Lung (tissue), 12 donors: ENCODE results near the gene KRTAP4-12. TPM values are rescaled to one million over a fixed set of nuclear protein-coding genes. Genes with fewer than 3 reads are reported as not detected.

Source experiments
- ATAC-seq: fragments of 200-7000 bp; cut with Tn5 transposase; one replicate; pipeline ENCODE4 v1.9.1; 2020; ENCODE audit warnings: moderate number of reproducible peaks; ENCODE audit not compliant: insufficient read depth, low FRiP score
- DNase-seq, 3 donors: peaks; one replicate each; pipeline ENCODE4 v3.0.0-alpha.2; 2013 to 2017
- H3K27ac ChIP-seq, 2 donors: one replicate each; pipeline ENCODE4 v1.5.1; 2013; ENCODE audit warnings: mild to moderate bottlenecking in 2 of 2, moderate library complexity in 2 of 2, control low read depth in 1 of 2, inconsistent platforms in 1 of 2, low read depth in 1 of 2, low read length in 1 of 2
- H3K27me3 ChIP-seq, 3 donors: one replicate each; pipeline ENCODE4 v1.5.1; 2013; ENCODE audit warnings: low read length in 2 of 3; ENCODE audit not compliant: control insufficient read depth in 3 of 3, insufficient read depth in 3 of 3
- H3K36me3 ChIP-seq, 4 donors: one replicate each; pipeline ENCODE4 v1.5.1; 2013; ENCODE audit warnings: low read length in 4 of 4, mild to moderate bottlenecking in 1 of 4, moderate library complexity in 1 of 4; ENCODE audit not compliant: control insufficient read depth in 4 of 4, insufficient read depth in 4 of 4
- H3K4me1 ChIP-seq, 5 donors: one replicate each; pipeline ENCODE4 v1.5.1; 2013; ENCODE audit warnings: low read length in 5 of 5, mild to moderate bottlenecking in 2 of 5, moderate library complexity in 1 of 5; ENCODE audit not compliant: control insufficient read depth in 5 of 5, insufficient read depth in 5 of 5
- H3K4me3 ChIP-seq: one replicate; pipeline ENCODE4 v1.5.1; 2013; ENCODE audit warnings: mild to moderate bottlenecking, control low read depth, moderate library complexity
- H3K9ac ChIP-seq, 2 donors: one replicate each; pipeline ENCODE4 v1.5.1; 2013; ENCODE audit warnings: low read length in 2 of 2, control low read depth in 1 of 2; ENCODE audit not compliant: insufficient read depth in 1 of 2
- H3K9me3 ChIP-seq, 4 donors: one replicate each; pipeline ENCODE4 v1.5.1; 2013; ENCODE audit warnings: low read length in 3 of 4, mild to moderate bottlenecking in 1 of 4, moderate library complexity in 1 of 4; ENCODE audit not compliant: control insufficient read depth in 4 of 4, insufficient read depth in 3 of 4
- CTCF ChIP-seq: IDR thresholded peaks from 2 replicates; pipeline ENCODE4 v1.5.1; 2012; ENCODE audit warnings: mild to moderate bottlenecking; ENCODE audit errors: control extremely low read depth, extremely low read depth
- WGBS, 2 donors: extraction: QIAGEN DNeasy Blood & Tissue Kit; methylation state at CpG; one replicate each; pipeline ENCODE4 v1.1.7; 2013; 5-methylcytosine and 5-hydroxymethylcytosine counted together
- polyA plus RNA-seq, 2 donors: library from polyadenylated mRNA; stranded (reverse); fragments of 200-250 nt; gene quantifications; one replicate each; pipeline ENCODE4 v1.2.1, GENCODE V29; 2013
- total RNA-seq, 2 donors: library from RNA; depleted of rRNA in 1 of 2; stranded (reverse); fragments of >200 nt in 1 of 2; gene quantifications; one replicate each; pipeline ENCODE4 v1.2.1, GENCODE V29; 2014 to 2021
- donor health status: control.
- donor health status: control.
- donor health status: Bipolar disorder and iron deficiency.
- donor health status: healthy.
- donor health status: DM: yes; HTN: yes; CAD: no.

KRTAP4-12 gene
- total and polyA plus RNA-seq, 4 donors = not detected

GRCh38 chr17:41147531-41148204, 23.7 kb upstream of the KRTAP4-12 start:
- no peak overlapping the region for H3K9ac ChIP-seq
- ATAC-seq (no peak), DNase-seq (no peak)
- peaks cover 0 to 10% (median 0%) of the 10 kb centered on the region in 4 donors for H3K9me3 ChIP-seq
- H3K27ac ChIP-seq = no peak overlapping the region
- WGBS, 2 donors = 95 to 97% methylated on average over 2 of the region's 2 CpGs
- H3K4me1 ChIP-seq = no peaks in the 10 kb centered on the region
- no peak overlapping the region for H3K4me3 ChIP-seq
- no peak for TF ChIP-seq CTCF
- no peaks in the 10 kb centered on the region for H3K27me3 ChIP-seq
- H3K36me3 ChIP-seq = no peaks in the 10 kb centered on the region

GRCh38 chr17:41145261-41145660, 21.3 kb upstream of the KRTAP4-12 start:
- ATAC-seq (no peak), DNase-seq (no peak)
- 93 to 96% methylated on average over 2 of the region's 2 CpGs for WGBS, 2 donors
- Histone ChIP-seq H3K36me3 (no peaks in the 10 kb centered on the region), H3K4me3 (no peak overlapping the region), H3K27ac (no peak overlapping the region), H3K4me1 (no peaks in the 10 kb centered on the region), H3K9me3 (peaks cover 0 to 12% (median under 1%) of the 10 kb centered on the region in 4 donors), H3K9ac (no peak overlapping the region), H3K27me3 (no peaks in the 10 kb centered on the region)
- TF ChIP-seq CTCF = no peak

GRCh38 chr17:41144846-41145245, 20.9 kb upstream of the KRTAP4-12 start:
- Histone ChIP-seq H3K27me3 (no peaks in the 10 kb centered on the region), H3K27ac (no peak overlapping the region), H3K4me3 (no peak overlapping the region), H3K9ac (no peak overlapping the region), H3K36me3 (no peaks in the 10 kb centered on the region), H3K4me1 (no peaks in the 10 kb centered on the region), H3K9me3 (peaks cover 0 to 12% (median 3%) of the 10 kb centered on the region in 4 donors)
- TF ChIP-seq CTCF = no peak
- DNase-seq (no peak), ATAC-seq (no peak)
- WGBS, 2 donors = 66 to 72% methylated on average over 1 of the region's 1 CpG

GRCh38 chr17:41141361-41141760, 17.4 kb upstream of the KRTAP4-12 start:
- Histone ChIP-seq H3K27ac (no peak overlapping the region), H3K36me3 (no peaks in the 10 kb centered on the region), H3K4me3 (no peak overlapping the region), H3K9ac (no peak overlapping the region), H3K9me3 (peaks cover 0 to 12% (median 4%) of the 10 kb centered on the region in 4 donors), H3K4me1 (no peaks in the 10 kb centered on the region), H3K27me3 (no peaks in the 10 kb centered on the region)
- ATAC-seq (no peak), DNase-seq (no peak)
- no peak for TF ChIP-seq CTCF
